ENCODE measurements around the gene CDC14B.

Gene CDC14B

DNA sequence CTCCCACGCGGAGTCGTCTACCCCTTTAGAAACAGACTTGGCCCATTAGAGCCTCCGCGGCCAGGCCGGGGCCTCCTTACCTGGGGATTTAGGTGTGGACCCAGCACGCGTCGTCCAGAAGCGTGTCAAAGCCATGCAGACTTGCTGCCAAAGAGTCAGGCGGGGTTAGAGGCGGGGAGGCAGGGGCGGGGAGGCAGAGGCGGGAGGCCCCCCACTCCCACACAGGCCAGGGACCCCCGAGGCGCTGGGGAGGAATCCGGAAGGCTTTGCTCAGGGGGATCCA, 122.6 kb downstream of the CDC14B start:
- TF ChIP-seq, protein P1, sequence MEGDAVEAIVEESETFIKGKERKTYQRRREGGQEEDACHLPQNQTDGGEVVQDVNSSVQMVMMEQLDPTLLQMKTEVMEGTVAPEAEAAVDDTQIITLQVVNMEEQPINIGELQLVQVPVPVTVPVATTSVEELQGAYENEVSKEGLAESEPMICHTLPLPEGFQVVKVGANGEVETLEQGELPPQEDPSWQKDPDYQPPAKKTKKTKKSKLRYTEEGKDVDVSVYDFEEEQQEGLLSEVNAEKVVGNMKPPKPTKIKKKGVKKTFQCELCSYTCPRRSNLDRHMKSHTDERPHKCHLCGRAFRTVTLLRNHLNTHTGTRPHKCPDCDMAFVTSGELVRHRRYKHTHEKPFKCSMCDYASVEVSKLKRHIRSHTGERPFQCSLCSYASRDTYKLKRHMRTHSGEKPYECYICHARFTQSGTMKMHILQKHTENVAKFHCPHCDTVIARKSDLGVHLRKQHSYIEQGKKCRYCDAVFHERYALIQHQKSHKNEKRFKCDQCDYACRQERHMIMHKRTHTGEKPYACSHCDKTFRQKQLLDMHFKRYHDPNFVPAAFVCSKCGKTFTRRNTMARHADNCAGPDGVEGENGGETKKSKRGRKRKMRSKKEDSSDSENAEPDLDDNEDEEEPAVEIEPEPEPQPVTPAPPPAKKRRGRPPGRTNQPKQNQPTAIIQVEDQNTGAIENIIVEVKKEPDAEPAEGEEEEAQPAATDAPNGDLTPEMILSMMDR (conservative IDR thresholded peaks at IDR 0.05) = no peak
- no peak overlapping the region for H3K27ac ChIP-seq

DNA sequence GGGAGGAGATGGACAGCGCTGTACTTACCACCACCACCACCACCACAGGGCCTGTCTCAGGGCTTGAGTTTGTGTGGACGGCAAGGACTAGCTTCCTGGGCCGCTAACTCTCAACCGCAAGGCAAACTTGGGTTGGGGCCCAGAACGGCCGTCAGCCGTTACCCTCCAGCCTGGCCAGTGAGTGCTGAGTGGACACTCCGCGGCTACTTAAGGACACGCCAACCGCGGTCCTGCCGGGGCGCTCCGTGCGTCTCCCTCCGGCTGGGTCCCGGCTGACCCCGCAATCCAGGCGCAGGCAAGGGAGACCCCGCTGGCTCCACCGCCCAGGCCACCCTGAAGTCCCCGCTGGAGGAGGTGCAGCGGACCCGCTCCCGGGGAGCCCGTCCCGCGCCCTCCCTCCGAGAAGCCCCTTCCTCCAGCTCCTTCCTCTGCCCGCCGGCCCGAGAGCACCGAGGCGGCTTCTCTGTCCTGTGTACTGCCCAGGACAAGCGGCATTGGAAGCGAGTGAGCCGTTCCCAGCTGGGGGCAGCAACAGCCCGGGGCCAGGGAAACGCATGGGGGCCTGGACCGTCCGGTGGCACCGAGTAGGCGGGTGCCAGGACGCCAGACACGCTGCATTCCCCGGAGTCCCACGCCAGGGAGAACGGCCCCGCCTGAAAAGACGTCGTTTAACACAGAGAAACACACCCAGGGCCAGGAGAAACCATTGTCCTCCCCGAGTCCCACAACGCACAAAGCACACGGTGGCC, 123.1 kb downstream of the CDC14B start:
- TF ChIP-seq, protein P1 (conservative IDR thresholded peaks at IDR 0.05) = no peak
- no peak overlapping the region for H3K27ac ChIP-seq

DNA sequence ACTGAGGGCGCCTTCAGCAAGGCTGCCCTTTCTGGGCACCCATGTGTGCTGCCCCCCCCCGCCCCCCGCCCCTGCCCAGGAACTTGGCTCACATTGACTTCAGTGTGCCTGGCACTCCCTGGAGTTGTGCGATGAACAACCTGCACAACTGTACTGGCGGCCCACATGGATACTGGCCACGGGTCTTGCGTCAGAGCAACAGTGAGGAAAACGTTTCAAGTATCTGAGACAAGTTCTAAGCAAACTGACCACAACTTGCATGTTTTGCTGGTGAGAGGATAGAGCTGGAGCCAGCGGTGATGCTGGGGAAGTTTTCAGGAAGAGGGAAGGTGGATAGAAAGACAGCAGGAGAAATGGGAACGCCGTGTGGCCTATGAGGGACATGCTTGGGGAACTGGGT, 124.3 kb downstream of the CDC14B start:
- TF ChIP-seq, protein P1 (conservative IDR thresholded peaks at IDR 0.05) = no peak
- no peak overlapping the region for H3K27ac ChIP-seq

DNA sequence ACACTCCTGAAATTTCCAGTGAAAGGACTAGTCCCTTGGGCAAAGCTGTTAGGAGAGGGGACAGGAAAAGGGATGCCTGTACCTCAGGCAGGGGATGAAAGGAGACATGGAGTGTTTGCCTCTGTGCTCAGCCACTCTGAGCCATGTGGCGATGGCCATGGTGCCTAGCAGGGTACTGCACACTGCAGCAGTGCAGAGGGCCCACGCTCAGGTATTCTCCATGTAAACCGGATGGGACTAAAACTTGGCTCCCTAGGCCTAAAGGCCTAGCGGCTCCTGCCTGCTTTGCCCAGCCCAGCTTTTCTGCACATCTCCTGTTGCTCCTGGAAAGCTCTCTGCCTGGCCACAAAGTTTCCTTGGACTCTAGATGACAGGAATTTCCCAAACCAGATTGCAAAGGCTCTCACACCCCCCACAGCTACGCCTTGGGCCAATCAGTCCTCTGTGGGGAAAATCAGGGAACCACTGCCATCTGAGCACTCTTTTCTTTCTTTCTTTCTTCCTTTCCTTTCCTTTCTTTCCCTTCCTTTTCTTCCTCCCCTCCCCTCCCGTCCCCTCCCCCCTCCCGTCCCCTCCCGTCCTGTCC, 125.3 kb downstream of the CDC14B start:
- TF ChIP-seq, protein P1 (conservative IDR thresholded peaks at IDR 0.05) = no peak
- no peak overlapping the region for H3K27ac ChIP-seq

DNA sequence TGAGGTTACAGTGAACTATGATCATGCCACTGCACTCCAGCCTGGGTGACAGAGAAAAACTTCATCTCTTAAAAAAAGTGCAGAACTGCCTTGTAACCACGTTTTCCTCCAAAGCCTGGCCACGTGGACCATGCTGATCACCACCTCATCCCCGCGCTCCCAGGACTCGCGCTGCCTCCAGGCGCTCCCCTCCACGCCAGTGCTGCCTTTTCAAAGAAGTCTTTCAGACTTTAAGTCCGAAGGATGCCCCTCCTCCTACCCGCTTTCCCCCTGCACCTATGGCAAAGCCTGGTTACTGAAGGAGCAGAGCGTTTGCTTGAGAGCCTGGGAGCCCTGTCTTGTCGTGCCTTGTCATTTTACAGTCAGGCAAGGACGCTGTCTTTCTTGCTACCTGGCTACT, 125.9 kb downstream of the CDC14B start:
- TF ChIP-seq, protein P1 (conservative IDR thresholded peaks at IDR 0.05) = no peak
- H3K27ac ChIP-seq = no peak overlapping the region

DNA sequence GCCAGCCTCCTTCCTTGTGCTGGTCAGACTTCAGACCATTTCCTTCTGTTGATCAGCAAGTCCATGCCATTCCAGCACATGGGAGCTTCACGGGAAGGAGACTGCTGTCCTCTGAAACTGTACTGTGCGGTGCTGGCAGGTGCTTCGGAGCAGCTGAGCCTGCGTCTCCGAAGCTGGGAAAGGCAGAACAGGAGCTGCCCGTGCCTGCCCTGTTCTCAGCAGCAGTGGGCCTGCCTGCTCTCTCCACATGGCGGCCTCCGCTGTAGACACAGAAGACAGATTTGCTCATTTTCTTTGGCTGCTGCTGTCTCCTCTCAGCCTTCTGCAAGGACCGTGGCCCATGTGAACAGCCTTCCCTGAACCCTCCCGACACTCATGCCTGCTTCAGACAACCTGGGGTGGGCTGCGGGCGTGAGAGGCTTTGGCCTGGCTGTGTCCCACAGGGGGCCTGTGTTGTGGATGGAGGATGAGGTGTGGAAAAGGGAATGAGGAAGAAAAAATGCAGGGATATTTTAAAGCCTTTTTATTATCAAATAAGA, 126.6 kb downstream of the CDC14B start:
- TF ChIP-seq, protein P1 (conservative IDR thresholded peaks at IDR 0.05) = no peak
- H3K27ac ChIP-seq = no peak overlapping the region

DNA sequence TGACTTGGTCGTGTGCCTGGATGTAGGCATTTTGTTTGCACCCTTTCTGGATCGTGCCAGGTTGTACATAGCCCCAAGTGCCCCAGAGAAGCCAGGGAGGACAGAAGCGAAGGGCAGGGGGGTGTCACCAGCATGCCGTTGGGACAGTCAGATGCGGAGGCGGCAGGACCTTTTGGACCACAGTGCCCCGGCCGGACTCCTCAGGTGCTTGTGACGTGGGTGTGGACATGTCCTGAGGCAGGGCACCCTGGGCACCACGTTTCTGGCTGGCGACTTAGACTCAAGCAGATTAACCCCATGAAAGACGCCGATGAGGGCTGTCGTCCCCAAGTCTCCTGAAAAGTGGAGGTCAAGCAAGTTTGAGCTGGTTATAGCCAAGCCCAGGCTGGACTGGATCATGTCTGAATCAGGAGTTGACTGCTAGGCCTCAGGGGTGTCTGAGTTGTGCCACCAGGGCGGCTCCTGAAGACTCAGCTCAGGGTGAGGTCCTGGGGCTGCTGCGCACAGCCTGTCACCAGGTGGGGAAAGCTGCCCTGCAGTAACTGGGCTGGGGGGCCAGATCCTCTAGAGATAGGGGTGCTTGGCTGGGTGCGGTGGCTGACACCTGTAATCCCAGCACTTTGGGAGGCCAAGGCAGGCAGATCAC, 127.6 kb downstream of the CDC14B start:
- H3K27ac ChIP-seq = no peak overlapping the region
- TF ChIP-seq, protein P1 (conservative IDR thresholded peaks at IDR 0.05) = no peak
